Measurements from ENCODE around the gene GPX3.

- no peak for TF ChIP-seq JUND (IDR thresholded peaks at IDR 0.05; ENCODE audit: low read length)
- TF ChIP-seq, protein P1, sequence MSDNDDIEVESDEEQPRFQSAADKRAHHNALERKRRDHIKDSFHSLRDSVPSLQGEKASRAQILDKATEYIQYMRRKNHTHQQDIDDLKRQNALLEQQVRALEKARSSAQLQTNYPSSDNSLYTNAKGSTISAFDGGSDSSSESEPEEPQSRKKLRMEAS (IDR thresholded peaks at IDR 0.05) = no peak
- TF ChIP-seq, protein P2, sequence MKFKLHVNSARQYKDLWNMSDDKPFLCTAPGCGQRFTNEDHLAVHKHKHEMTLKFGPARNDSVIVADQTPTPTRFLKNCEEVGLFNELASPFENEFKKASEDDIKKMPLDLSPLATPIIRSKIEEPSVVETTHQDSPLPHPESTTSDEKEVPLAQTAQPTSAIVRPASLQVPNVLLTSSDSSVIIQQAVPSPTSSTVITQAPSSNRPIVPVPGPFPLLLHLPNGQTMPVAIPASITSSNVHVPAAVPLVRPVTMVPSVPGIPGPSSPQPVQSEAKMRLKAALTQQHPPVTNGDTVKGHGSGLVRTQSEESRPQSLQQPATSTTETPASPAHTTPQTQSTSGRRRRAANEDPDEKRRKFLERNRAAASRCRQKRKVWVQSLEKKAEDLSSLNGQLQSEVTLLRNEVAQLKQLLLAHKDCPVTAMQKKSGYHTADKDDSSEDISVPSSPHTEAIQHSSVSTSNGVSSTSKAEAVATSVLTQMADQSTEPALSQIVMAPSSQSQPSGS (IDR thresholded peaks at IDR 0.05; ENCODE audit: low read length) = no peak
- no peak for TF ChIP-seq GTF2F1 (IDR thresholded peaks at IDR 0.05; ENCODE audit: borderline replicate concordance, low read depth, low read length)
- TF ChIP-seq RBBP5 (IDR thresholded peaks at IDR 0.05; ENCODE audit: borderline replicate concordance, low read depth, low read length) = no peak
- no peak for TF ChIP-seq BCL11A (IDR thresholded peaks at IDR 0.05; ENCODE audit: low read depth in 2 of 2, low read length in 2 of 2)
- no peak for TF ChIP-seq POLR2AphosphoS5 (IDR thresholded peaks at IDR 0.05; ENCODE audit: low read depth, low read length)
- TF ChIP-seq TEAD4 (IDR thresholded peaks at IDR 0.05; ENCODE audit: low read depth, low read length) = no peak
- TF ChIP-seq SIX5 (IDR thresholded peaks at IDR 0.05; ENCODE audit: low read depth, low read length) = no peak
- TF ChIP-seq HDAC2 (IDR thresholded peaks at IDR 0.05; ENCODE audit: borderline replicate concordance in 1 of 2, low read depth in 2 of 2, low read length in 2 of 2) = no peak
- TF ChIP-seq EP300 (IDR thresholded peaks at IDR 0.05; ENCODE audit: borderline replicate concordance in 1 of 2, low read depth in 2 of 2, low read length in 2 of 2) = no peak
- TF ChIP-seq TAF7 (optimal IDR thresholded peaks at IDR 0.05; ENCODE audit: borderline replicate concordance, low read depth, low read length) = no peak
- no peak for TF ChIP-seq POLR2A (IDR thresholded peaks at IDR 0.05; ENCODE audit: control extremely low read depth in 1 of 2, low read depth in 2 of 2, low read length in 2 of 2)
Observed at GRCh38 chr5:151027961-151028479, 7.6 kb downstream of the GPX3 start.
